IMR-90 (cell line): ENCODE data around the gene ZNF831. TPM values are rescaled to one million over a fixed set of nuclear protein-coding genes. Genes with fewer than 3 reads are reported as not detected.

Source experiments
- ATAC-seq: fragments of 200-7000 bp; cut with Tn5 transposase; 2 replicates; pipeline ENCODE4 v1.9.1; 2020; ENCODE audit warnings: low read depth, mild to moderate bottlenecking, moderate library complexity
- BruUV-seq: library from RNA; stranded (reverse); fragments of 400-500 nt; replicated peaks from 2 replicates; lab custom pipeline; 2021; lab: Mats Ljungman, UMichigan
- CTCF ChIA-PET: fragments of 300-600 bp; formaldehyde crosslinking; extraction: SDS; loops from one replicate; lab custom pipeline; 2021; ENCODE audit warnings: antibody characterized with exemption; lab: Yijun Ruan, JAX
- POLR2A ChIA-PET: fragments of 300-600 bp; sonication (Branson Sonifier 250); formaldehyde crosslinking; loops from one replicate; lab custom pipeline; 2022; ENCODE audit warnings: antibody characterized with exemption; ENCODE audit not compliant: unreplicated experiment; lab: Charles Lee
- DNase-seq: peaks from one replicate; pipeline ENCODE4 v3.0.0; 2013
- H2AFZ ChIP-seq: replicated peaks from 2 replicates; pipeline ENCODE3; 2013; ENCODE audit warnings: low read length, mild to moderate bottlenecking; ENCODE audit not compliant: poor library complexity
- H2AK5ac ChIP-seq: 2 replicates; pipeline ENCODE4 v1.6.1; 2013; ENCODE audit warnings: low read depth, low read length, inconsistent platforms
- H2AK9ac ChIP-seq: replicated peaks from 2 replicates; pipeline ENCODE3; 2013; ENCODE audit warnings: mild to moderate bottlenecking, low read depth, low read length, moderate library complexity; ENCODE audit not compliant: poor library complexity
- H2BK120ac ChIP-seq: 2 replicates; pipeline ENCODE4 v1.6.1; 2013; ENCODE audit warnings: low read depth, low read length, inconsistent platforms
- H2BK15ac ChIP-seq: 3 replicates; pipeline ENCODE4 v1.6.1; 2013; ENCODE audit warnings: low read depth, low read length, inconsistent platforms
- H2BK20ac ChIP-seq: 2 replicates; pipeline ENCODE4 v1.6.1; 2013; ENCODE audit warnings: low read depth, mild to moderate bottlenecking, inconsistent platforms, low read length, moderate library complexity
- H2BK5ac ChIP-seq: 2 replicates; pipeline ENCODE4 v1.6.1; 2013; ENCODE audit warnings: mild to moderate bottlenecking, low read depth, low read length, inconsistent platforms; ENCODE audit not compliant: poor library complexity, severe bottlenecking
- H3K14ac ChIP-seq: replicated peaks from 2 replicates; pipeline ENCODE4 v1.6.1; 2013; ENCODE audit warnings: low read depth, low read length, inconsistent platforms
- H3K18ac ChIP-seq: 2 replicates; pipeline ENCODE4 v1.6.1; 2013; ENCODE audit warnings: low read depth, low read length, control low read depth
- H3K23ac ChIP-seq: 2 replicates; pipeline ENCODE4 v1.6.1; 2013; ENCODE audit warnings: low read depth, low read length, inconsistent platforms
- H3K27ac ChIP-seq: 2 replicates; pipeline ENCODE4 v1.5.1; 2013; ENCODE audit warnings: mild to moderate bottlenecking, control low read depth, low read length; ENCODE audit not compliant: insufficient read depth
- H3K27me3 ChIP-seq: 2 replicates; pipeline ENCODE4 v1.6.1; 2013; ENCODE audit warnings: low read length; ENCODE audit not compliant: control insufficient read depth, insufficient read depth
- H3K36me3 ChIP-seq: 2 replicates; pipeline ENCODE4 v1.6.1; 2013; ENCODE audit warnings: low read length, mixed read lengths; ENCODE audit not compliant: control insufficient read depth, insufficient read depth
- H3K4ac ChIP-seq: 2 replicates; pipeline ENCODE4 v1.6.1; 2013; ENCODE audit warnings: low read depth, low read length, inconsistent platforms
- H3K4me1 ChIP-seq: 2 replicates; pipeline ENCODE4 v1.6.1; 2013; ENCODE audit warnings: low read length, mixed read lengths; ENCODE audit not compliant: control insufficient read depth, insufficient read depth
- H3K4me2 ChIP-seq: 2 replicates; pipeline ENCODE4 v1.6.1; 2013; ENCODE audit warnings: low read depth, mild to moderate bottlenecking, control low read depth, low read length, moderate library complexity
- H3K4me3 ChIP-seq: 2 replicates; pipeline ENCODE4 v1.5.1; 2013; ENCODE audit warnings: low read depth, mild to moderate bottlenecking, control low read depth, low read length, moderate library complexity; ENCODE audit not compliant: insufficient read depth
- H3K56ac ChIP-seq: 2 replicates; pipeline ENCODE4 v1.6.1; 2013; ENCODE audit warnings: low read length, inconsistent platforms; ENCODE audit not compliant: insufficient read depth; ENCODE audit errors: extremely low read depth
- H3K79me1 ChIP-seq, 2 experiments: 2 replicates each; pipeline ENCODE4 v1.6.1; 2013; ENCODE audit warnings: low read length in 2 of 2, inconsistent platforms in 1 of 2, low read depth in 1 of 2
- H3K9ac ChIP-seq: 2 replicates; pipeline ENCODE4 v1.6.1; 2013; ENCODE audit warnings: low read depth, low read length, control low read depth
- H3K9me1 ChIP-seq: 2 replicates; pipeline ENCODE4 v1.6.1; 2013; ENCODE audit warnings: low read length, inconsistent platforms; ENCODE audit not compliant: insufficient read depth
- H3K9me3 ChIP-seq: 2 replicates; pipeline ENCODE4 v1.6.1; 2013; ENCODE audit warnings: low read length; ENCODE audit not compliant: control insufficient read depth, insufficient read depth
- H4K20me1 ChIP-seq: 2 replicates; pipeline ENCODE4 v1.6.1; 2013; ENCODE audit warnings: low read length, inconsistent platforms; ENCODE audit not compliant: insufficient read depth
- H4K5ac ChIP-seq: 2 replicates; pipeline ENCODE4 v1.6.1; 2013; ENCODE audit warnings: mild to moderate bottlenecking, low read depth, low read length, control low read depth
- H4K8ac ChIP-seq, 2 experiments: 2 replicates each; pipeline ENCODE4 v1.6.1; 2013; ENCODE audit warnings: low read depth in 2 of 2, low read length in 2 of 2, control low read depth in 1 of 2, inconsistent platforms in 1 of 2
- H4K91ac ChIP-seq: 2 replicates; pipeline ENCODE4 v1.6.1; 2013; ENCODE audit warnings: low read depth, low read length, inconsistent platforms; ENCODE audit not compliant: insufficient read depth
- CEBPB ChIP-seq: IDR thresholded peaks from 2 replicates; pipeline ENCODE4 v1.6.1; 2012; ENCODE audit warnings: low read depth, low read length, improper control_type of control experiment
- MAFK ChIP-seq: IDR thresholded peaks from 2 replicates; pipeline ENCODE4 v1.6.1; 2012; ENCODE audit warnings: low read depth, low read length, improper control_type of control experiment
- RFX5 ChIP-seq: IDR thresholded peaks from 2 replicates; pipeline ENCODE4 v1.8.0; 2012; ENCODE audit warnings: low read depth, mild to moderate bottlenecking, low read length, moderate library complexity
- WGBS, 2 experiments: methylation state at CpG; one replicate each; pipeline versions ENCODE4 v1.1.5 to v1.1.7; 2013; ENCODE audit warnings: missing lambda C conversion rate in 2 of 2; ENCODE audit not compliant: insufficient read length in 1 of 2; ENCODE audit errors: extremely low coverage in 2 of 2; 5-methylcytosine and 5-hydroxymethylcytosine counted together
- dilution Hi-C: fragments of 300-500 bp; cut with HindIII; formaldehyde crosslinking; loops from one replicate; pipeline ENCODE4 v1.14.3; 2018; ENCODE audit warnings: low sequenced_read_pairs; ENCODE audit not compliant: unreplicated experiment
- in situ Hi-C: fragments of 300-500 bp; cut with MboI; formaldehyde crosslinking; loops from 3 replicates; pipeline ENCODE4 v1.14.3; 2019; ENCODE audit warnings: low sequenced_read_pairs, inconsistent platforms, mixed read lengths
- intact Hi-C: fragments of 100-400 bp; cut with micrococcal nuclease; formaldehyde crosslinking; loops from 2 replicates; pipeline ENCODE4 v1.10.0; 2022
- polyA plus RNA-seq, 3 experiments: library from polyadenylated mRNA; depleted of rRNA; stranded (reverse); fragments of >200 nt; gene quantifications; 2 replicates each; pipeline ENCODE4 v1.2.3, GENCODE V29; 2012; ENCODE audit warnings: low replicate concordance in 1 of 3
- total RNA-seq: library from RNA; depleted of rRNA; stranded (reverse); fragments of >200 nt; gene quantifications from 2 replicates; pipeline ENCODE4 v1.2.3, GENCODE V29; 2012
- TF ChIP-seq, protein P1 (sequence below): conservative IDR thresholded peaks from 2 replicates; pipeline ENCODE4 v1.5.1; 2012; ENCODE audit warnings: mild to moderate bottlenecking, low read depth, low read length, improper control_type of control experiment

Gene ZNF831
- total and polyA plus RNA-seq, 2 of the 4 experiments (the other 2 are of a cell fraction) = not detected

- Histone ChIP-seq H3K4me1 (no peaks in the 10 kb centered on the region), H3K9ac (no peak overlapping the region), H3K4me2 (no peak overlapping the region), H4K8ac (no peak overlapping the region), H3K4ac (no peak overlapping the region), H2BK20ac (no peak overlapping the region), H3K14ac (no peak overlapping the region), H3K23ac (no peak overlapping the region), H3K27me3 (no peaks in the 10 kb centered on the region), H4K20me1 (no peaks in the 10 kb centered on the region), H2BK15ac (no peak overlapping the region), H3K9me3 (no peaks in the 10 kb centered on the region), H4K5ac (no peak overlapping the region), H3K4me3 (no peak overlapping the region), H3K79me1 (no peaks in the 10 kb centered on the region), H2AK9ac (no peak overlapping the region), H2AFZ (no peak overlapping the region), H3K36me3 (no peaks in the 10 kb centered on the region), H3K9me1 (no peaks in the 10 kb centered on the region; the same call in 1 of the 2 replicates), H2AK5ac (no peak overlapping the region), H2BK120ac (no peak overlapping the region), H2BK5ac (no peak overlapping the region), H4K91ac (no peak overlapping the region), H3K27ac (no peak overlapping the region), H3K18ac (no peak overlapping the region), H3K56ac (no peak overlapping the region)
- ATAC-seq (no peak), DNase-seq (no peak)
- intact Hi-C loops = no loop called here
- POLR2A ChIA-PET = no interaction called here
- dilution Hi-C loops = no loop called here
- no CpG with 5 or more reads among the region's 2 CpGs for WGBS, 2 experiments
- in situ Hi-C loops = no loop called here
- CTCF ChIA-PET = no interaction called here
- TF ChIP-seq CEBPB = no peak
- TF ChIP-seq RFX5 = no peak
- TF ChIP-seq, protein P1, sequence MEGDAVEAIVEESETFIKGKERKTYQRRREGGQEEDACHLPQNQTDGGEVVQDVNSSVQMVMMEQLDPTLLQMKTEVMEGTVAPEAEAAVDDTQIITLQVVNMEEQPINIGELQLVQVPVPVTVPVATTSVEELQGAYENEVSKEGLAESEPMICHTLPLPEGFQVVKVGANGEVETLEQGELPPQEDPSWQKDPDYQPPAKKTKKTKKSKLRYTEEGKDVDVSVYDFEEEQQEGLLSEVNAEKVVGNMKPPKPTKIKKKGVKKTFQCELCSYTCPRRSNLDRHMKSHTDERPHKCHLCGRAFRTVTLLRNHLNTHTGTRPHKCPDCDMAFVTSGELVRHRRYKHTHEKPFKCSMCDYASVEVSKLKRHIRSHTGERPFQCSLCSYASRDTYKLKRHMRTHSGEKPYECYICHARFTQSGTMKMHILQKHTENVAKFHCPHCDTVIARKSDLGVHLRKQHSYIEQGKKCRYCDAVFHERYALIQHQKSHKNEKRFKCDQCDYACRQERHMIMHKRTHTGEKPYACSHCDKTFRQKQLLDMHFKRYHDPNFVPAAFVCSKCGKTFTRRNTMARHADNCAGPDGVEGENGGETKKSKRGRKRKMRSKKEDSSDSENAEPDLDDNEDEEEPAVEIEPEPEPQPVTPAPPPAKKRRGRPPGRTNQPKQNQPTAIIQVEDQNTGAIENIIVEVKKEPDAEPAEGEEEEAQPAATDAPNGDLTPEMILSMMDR = no peak
- TF ChIP-seq MAFK = no peak
- no TSS peak for BruUV-seq
Measured at GRCh38 chr20:59161721-59162120, 1.9 kb upstream of the ZNF831 start.
